SK-N-MC (cell line): ENCODE data around the gene KRT6C.
"Not testable (repeated sequence)": the region's sequence is repeated elsewhere in the genome, so short reads cannot be mapped to it uniquely, and the experiment has no call there.

Experiments used
- DNase-seq: peaks from one replicate; pipeline ENCODE4 v3.0.0-alpha.2; 2011; ENCODE audit warnings: low read depth, low spot score
- H3K27ac ChIP-seq: fragments of 200-600 bp; sonication (generic); 2 replicates; pipeline ENCODE4 v1.5.1; 2016; ENCODE audit warnings: mixed run types
- H3K36me3 ChIP-seq: fragments of 200-600 bp; sonication (generic); 2 replicates; pipeline ENCODE4 v1.6.1; 2017; ENCODE audit warnings: antibody characterized with exemption, low read length, mixed read lengths; ENCODE audit not compliant: insufficient read depth
- H3K4me3 ChIP-seq: fragments of 200-600 bp; sonication (generic); 2 replicates; pipeline ENCODE4 v1.5.1; 2016
- H3K9ac ChIP-seq: fragments of 200-600 bp; sonication (generic); 2 replicates; pipeline ENCODE4 v1.8.0; 2017; ENCODE audit warnings: mixed run types, mixed read lengths; ENCODE audit not compliant: insufficient read length
- H3K9me3 ChIP-seq: fragments of 200-600 bp; sonication (generic); 2 replicates; pipeline ENCODE4 v1.6.1; 2017; ENCODE audit warnings: low read depth, mild to moderate bottlenecking, antibody characterized with exemption, low read length, moderate library complexity, mixed read lengths
- EZH2 ChIP-seq: fragments of 200-600 bp; sonication (generic); IDR thresholded peaks from one replicate; pipeline ENCODE4 v1.6.1; 2017; ENCODE audit warnings: antibody characterized with exemption
- FOXP2 ChIP-seq: optimal IDR thresholded peaks from 2 replicates; pipeline ENCODE3; 2011; ENCODE audit warnings: mild to moderate bottlenecking, moderate library complexity; ENCODE audit not compliant: insufficient read depth; ENCODE audit errors: extremely low read length, control extremely low read depth
- POLR2AphosphoS5 ChIP-seq: IDR thresholded peaks from 2 replicates; pipeline ENCODE4 v1.6.1; 2012; ENCODE audit warnings: mild to moderate bottlenecking, low read depth, low read length, borderline replicate concordance

The KRT6C gene

GRCh38 chr12:52502877-52503276 lies 29.3 kb upstream of the KRT6C start:
- H3K9me3 ChIP-seq = no peaks in the 10 kb centered on the region
- H3K36me3 ChIP-seq = no peaks in the 10 kb centered on the region
- H3K4me3 ChIP-seq = no peak overlapping the region
- no peak overlapping the region for H3K9ac ChIP-seq
- TF ChIP-seq EZH2 = no peak
- TF ChIP-seq POLR2AphosphoS5 = no peak
- TF ChIP-seq FOXP2 = no peak
- no peak for DNase-seq
- no peak overlapping the region for H3K27ac ChIP-seq

GRCh38 chr12:52501490-52501889 lies 27.9 kb upstream of the KRT6C start:
- H3K4me3 ChIP-seq = no peak overlapping the region
- no peak overlapping the region for H3K9ac ChIP-seq
- H3K27ac ChIP-seq = no peak overlapping the region
- DNase-seq = no peak
- TF ChIP-seq EZH2 = no peak
- TF ChIP-seq FOXP2 = no peak
- no peak for TF ChIP-seq POLR2AphosphoS5
- no peaks in the 10 kb centered on the region for H3K36me3 ChIP-seq
- H3K9me3 ChIP-seq = no peaks in the 10 kb centered on the region

DNA sequence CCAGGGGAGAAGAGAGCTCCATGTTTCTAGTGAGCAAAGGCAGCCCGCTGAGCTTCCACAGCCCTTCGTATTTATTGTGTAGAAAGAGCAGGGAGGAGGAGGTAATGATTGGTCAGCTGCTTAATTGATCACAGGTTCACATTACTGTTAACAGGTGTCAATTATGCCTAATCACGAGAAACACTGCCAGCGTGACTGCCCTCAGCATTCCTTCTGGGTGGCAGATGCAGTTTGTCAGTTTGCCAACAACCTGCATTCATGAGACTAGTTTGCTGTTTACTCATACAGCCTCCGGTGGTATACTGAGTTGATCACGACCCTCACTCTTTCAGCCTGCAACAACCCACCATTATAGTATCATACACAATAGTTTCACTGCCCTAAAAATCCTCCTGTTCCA lies 27.0 kb upstream of the KRT6C start:
- not testable (repeated sequence) for H3K36me3 ChIP-seq, DNase-seq, H3K9me3 ChIP-seq, H3K27ac ChIP-seq, H3K9ac ChIP-seq, H3K4me3 ChIP-seq

DNA sequence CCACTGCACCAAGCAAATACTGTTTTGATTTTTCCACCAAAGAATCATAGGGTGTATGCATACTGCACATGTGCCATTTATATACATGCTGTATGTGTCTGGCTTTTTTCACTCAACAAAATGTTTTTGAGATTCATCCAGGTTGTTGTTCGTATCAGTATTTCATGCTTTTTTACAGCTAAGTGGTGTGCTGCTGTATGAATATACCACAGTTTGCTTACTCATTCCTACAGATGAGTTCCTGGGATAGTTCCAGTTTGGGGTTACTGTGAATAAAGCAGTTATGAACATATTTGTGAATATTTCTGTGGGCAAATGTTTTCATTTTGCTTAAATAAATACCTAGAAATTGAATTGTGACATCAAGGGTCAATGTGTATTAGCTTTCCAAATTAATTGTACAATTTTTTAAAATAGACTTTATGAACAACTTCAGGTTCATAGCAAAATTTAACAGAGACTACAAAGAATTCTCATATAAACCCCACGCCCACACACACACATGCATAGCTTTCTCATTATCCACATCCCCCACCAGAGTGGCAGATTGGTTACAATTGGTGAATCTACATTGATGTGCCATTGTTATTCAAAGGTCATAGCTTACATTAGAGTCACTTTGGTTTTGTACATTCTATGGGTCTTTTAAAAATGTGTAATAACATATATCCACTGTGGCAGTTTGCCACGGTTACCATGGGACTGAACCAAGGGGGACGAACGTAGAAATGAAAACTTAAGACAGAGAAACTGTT lies 26.4 kb upstream of the KRT6C start:
- no peak overlapping the region for H3K9ac ChIP-seq
- no peak overlapping the region for H3K4me3 ChIP-seq
- TF ChIP-seq EZH2 = no peak
- TF ChIP-seq POLR2AphosphoS5 = no peak
- TF ChIP-seq FOXP2 = no peak
- H3K36me3 ChIP-seq = no peaks in the 10 kb centered on the region
- DNase-seq = no peak
- H3K27ac ChIP-seq = no peak overlapping the region
- no peaks in the 10 kb centered on the region for H3K9me3 ChIP-seq

DNA sequence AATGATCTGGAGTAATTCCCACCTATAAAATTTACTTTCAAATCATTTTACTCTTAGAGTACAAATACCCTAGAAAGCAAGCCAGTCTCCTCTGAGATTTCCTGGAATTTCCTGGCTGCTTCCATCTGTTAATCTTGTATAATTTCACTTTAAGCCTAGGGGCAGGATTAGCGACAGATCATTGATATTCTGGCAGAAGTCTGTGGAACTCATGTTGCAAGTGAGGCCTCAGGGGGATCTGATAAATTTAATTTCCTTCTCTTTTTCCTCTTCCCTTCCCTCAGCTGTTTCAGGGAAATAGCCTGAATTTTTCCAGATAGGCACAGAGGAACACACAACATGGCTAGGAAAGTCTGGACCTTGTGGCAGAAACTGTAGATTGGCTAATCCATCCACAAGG lies 25.3 kb upstream of the KRT6C start:
- peak; percentile 28 for DNase-seq
- H3K27ac ChIP-seq = no peak overlapping the region
- no peaks in the 10 kb centered on the region for H3K36me3 ChIP-seq
- no peak overlapping the region for H3K9ac ChIP-seq
- H3K9me3 ChIP-seq = no peaks in the 10 kb centered on the region
- no peak for TF ChIP-seq EZH2
- no peak for TF ChIP-seq POLR2AphosphoS5
- no peak for TF ChIP-seq FOXP2
- no peak overlapping the region for H3K4me3 ChIP-seq

GRCh38 chr12:52497975-52498374 lies 24.4 kb upstream of the KRT6C start:
- no peaks in the 10 kb centered on the region for H3K36me3 ChIP-seq
- H3K9ac ChIP-seq = no peak overlapping the region
- no peaks in the 10 kb centered on the region for H3K9me3 ChIP-seq
- TF ChIP-seq FOXP2 (no peak), POLR2AphosphoS5 (no peak), EZH2 (no peak)
- H3K27ac ChIP-seq = no peak overlapping the region
- no peak overlapping the region for H3K4me3 ChIP-seq
- DNase-seq = no peak

DNA sequence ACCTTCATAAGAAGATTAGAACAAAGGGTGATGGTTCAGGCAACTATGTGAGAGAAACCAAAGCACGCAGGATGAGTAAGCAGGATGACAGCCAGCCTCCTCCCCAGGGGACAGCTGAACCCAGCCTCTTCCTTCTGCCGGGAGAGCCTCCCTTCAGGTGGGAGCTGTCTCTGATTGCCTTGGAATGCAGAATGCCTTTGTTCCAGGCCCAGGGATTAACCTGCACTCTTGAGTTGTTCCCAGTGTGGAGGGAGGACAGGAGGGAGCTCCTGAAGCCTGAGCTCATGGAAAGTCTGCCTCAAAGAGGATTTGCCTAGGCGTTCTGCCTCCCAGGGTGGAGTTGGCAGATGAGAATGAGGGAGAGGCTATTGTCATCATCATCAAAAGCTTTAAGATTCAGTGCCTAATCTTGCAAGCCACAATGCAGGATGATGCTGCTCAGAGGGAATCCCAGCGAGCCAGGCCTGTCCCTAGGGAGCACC lies 23.0 kb upstream of the KRT6C start:
- H3K27ac ChIP-seq = no peak overlapping the region
- H3K9ac ChIP-seq = no peak overlapping the region
- TF ChIP-seq FOXP2 = no peak
- TF ChIP-seq POLR2AphosphoS5 = no peak
- no peak for TF ChIP-seq EZH2
- no peak for DNase-seq
- H3K36me3 ChIP-seq = no peaks in the 10 kb centered on the region
- no peak overlapping the region for H3K4me3 ChIP-seq
- H3K9me3 ChIP-seq = no peaks in the 10 kb centered on the region

DNA sequence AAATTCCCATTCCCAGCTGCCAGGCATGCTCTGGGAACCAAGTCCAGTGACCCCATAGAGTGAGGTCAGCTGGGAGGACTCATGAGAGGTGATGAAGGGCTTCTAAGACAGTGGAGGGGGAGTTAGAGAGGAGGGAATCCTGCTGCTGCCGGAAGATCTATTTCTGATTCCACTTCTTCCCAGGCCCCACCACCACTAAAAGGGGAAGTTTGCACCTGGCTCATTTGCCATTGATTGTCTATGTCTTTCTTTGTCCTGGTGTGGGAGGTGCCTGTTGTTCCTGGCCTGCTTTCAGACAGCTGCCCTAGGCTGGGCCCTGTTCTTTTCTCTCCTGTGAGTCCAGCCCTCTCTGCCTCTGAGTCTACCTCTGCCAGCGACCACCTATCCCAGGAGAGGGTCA lies 22.4 kb upstream of the KRT6C start:
- no peak overlapping the region for H3K9ac ChIP-seq
- no peak for DNase-seq
- TF ChIP-seq FOXP2 = no peak
- TF ChIP-seq EZH2 = no peak
- TF ChIP-seq POLR2AphosphoS5 = no peak
- no peaks in the 10 kb centered on the region for H3K9me3 ChIP-seq
- H3K27ac ChIP-seq = no peak overlapping the region
- H3K4me3 ChIP-seq = no peak overlapping the region
- no peaks in the 10 kb centered on the region for H3K36me3 ChIP-seq

DNA sequence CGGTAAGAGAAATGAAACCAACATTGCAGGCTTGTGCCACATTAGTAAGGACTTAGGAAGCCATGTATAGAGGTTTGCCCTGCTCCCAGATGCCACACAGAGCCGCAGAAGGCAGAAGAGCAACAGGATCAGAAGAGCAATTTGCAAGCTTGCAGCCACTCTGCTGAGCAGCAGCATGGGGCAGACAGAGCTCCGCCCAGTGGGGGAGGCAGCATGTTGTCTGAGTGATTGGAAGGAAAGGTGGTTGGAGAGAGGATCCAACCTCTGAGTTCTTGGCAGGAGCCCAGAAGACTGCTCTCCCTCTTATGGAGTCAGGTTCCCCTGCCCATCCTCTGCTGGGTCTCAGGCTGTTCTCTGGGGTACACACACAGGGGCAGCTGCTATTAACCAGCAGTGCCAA lies 21.8 kb upstream of the KRT6C start:
- TF ChIP-seq EZH2 (no peak), FOXP2 (no peak), POLR2AphosphoS5 (no peak)
- no peak overlapping the region for H3K9ac ChIP-seq
- no peak overlapping the region for H3K27ac ChIP-seq
- no peaks in the 10 kb centered on the region for H3K36me3 ChIP-seq
- no peak overlapping the region for H3K4me3 ChIP-seq
- H3K9me3 ChIP-seq = no peaks in the 10 kb centered on the region
- DNase-seq = no peak
